GM23338 (cell line): Measurements from ENCODE around the gene TNNT2.

Experiments
- CTCF ChIP-seq, 2 experiments: fragments of 200-600 bp in 1 of 2; sonication (generic) in 1 of 2; conservative IDR thresholded peaks; 2 replicates each; pipeline versions ENCODE4 v1.5.1 to v1.6.1; 2016 to 2017; ENCODE audit warnings: antibody characterized with exemption in 2 of 2, low read depth in 2 of 2, mild to moderate bottlenecking in 2 of 2, moderate library complexity in 1 of 2
- NANOG ChIP-seq: IDR thresholded peaks from 2 replicates; pipeline ENCODE4 v1.6.1; 2016; ENCODE audit warnings: antibody characterized with exemption, borderline replicate concordance

GRCh38 chr1:201310251-201310985 lies 67.1 kb downstream of the TNNT2 start:
- TF ChIP-seq CTCF (conservative IDR thresholded peaks at IDR 0.05; ENCODE audit: low read depth in 2 of 2) (no peak), NANOG (no peak)
